ENCODE data around the gene KRTAP4-5.
"Not testable (repeated sequence)": the region's sequence is repeated elsewhere in the genome, so short reads cannot be mapped to it uniquely, and the experiment has no call there.

The KRTAP4-5 gene

GRCh38 chr17:41149652-41149985 is at the start of gene KRTAP4-5:
TSS of gene KRTAP4-5 (minus strand) at chr17:41149825. CDS start at chr17:41149767, 58 bp downstream.
- DNase-seq, result no peak

- no peak for DNase-seq
Measured at GRCh38 chr17:41196068-41196467, 46.4 kb upstream of the KRTAP4-5 start.

- DNase-seq, result no peak
Measured at GRCh38 chr17:41190328-41190727, 40.7 kb upstream of the KRTAP4-5 start.

- DNase-seq, result not testable (repeated sequence)
Measured at GRCh38 chr17:41189837-41190318, 40.3 kb upstream of the KRTAP4-5 start, which contains the start of gene KRTAP9-1. TSS of gene KRTAP9-1 (plus strand) at chr17:41189887. CDS start at chr17:41189887, 0 bp downstream.

- no peak for DNase-seq
Measured at GRCh38 chr17:41186872-41187271, 37.2 kb upstream of the KRTAP4-5 start.

- no peak for DNase-seq
Measured at GRCh38 chr17:41185001-41185400, 35.4 kb upstream of the KRTAP4-5 start.

GRCh38 chr17:41184480-41184961 is 34.9 kb upstream of the KRTAP4-5 start, which contains the start of gene KRTAP4-1:
TSS of gene KRTAP4-1 (minus strand) at chr17:41184911. CDS start at chr17:41184854, 57 bp downstream.
- no peak for DNase-seq

GRCh38 chr17:41178843-41179616 is 29.4 kb upstream of the KRTAP4-5 start:
- DNase-seq, result no peak

- no peak for DNase-seq
Measured at GRCh38 chr17:41178341-41178740, 28.7 kb upstream of the KRTAP4-5 start.

- DNase-seq, result no peak
Measured at GRCh38 chr17:41177727-41178271, 28.2 kb upstream of the KRTAP4-5 start, which contains the start of gene KRTAP4-2. TSS of gene KRTAP4-2 (minus strand) at chr17:41178221. CDS start at chr17:41178164, 57 bp downstream.

- no peak for DNase-seq
Measured at GRCh38 chr17:41176744-41177387, 27.2 kb upstream of the KRTAP4-5 start.

GRCh38 chr17:41171886-41172285 is 22.3 kb upstream of the KRTAP4-5 start:
- DNase-seq, result no peak

GRCh38 chr17:41168121-41168520 is 18.5 kb upstream of the KRTAP4-5 start, which contains the start of gene KRTAP4-3:
TSS of gene KRTAP4-3 (minus strand) at chr17:41168221. CDS start at chr17:41168172, 49 bp downstream.
- no peak for DNase-seq

- no peak for DNase-seq
Measured at GRCh38 chr17:41167561-41167960, 17.9 kb upstream of the KRTAP4-5 start.

- no peak for DNase-seq
Measured at GRCh38 chr17:41163828-41164227, 14.2 kb upstream of the KRTAP4-5 start.

- DNase-seq, result no peak
Measured at GRCh38 chr17:41160648-41161047, 11.0 kb upstream of the KRTAP4-5 start, which contains the start of gene KRTAP4-4. TSS of gene KRTAP4-4 (minus strand) at chr17:41160748. CDS start at chr17:41160691, 57 bp downstream.

- not testable (repeated sequence) for DNase-seq
Measured at GRCh38 chr17:41160190-41160589, 10.6 kb upstream of the KRTAP4-5 start.

- no peak for DNase-seq
Measured at GRCh38 chr17:41153856-41154255, 4.2 kb upstream of the KRTAP4-5 start.

- DNase-seq, result no peak
Measured at GRCh38 chr17:41151525-41151924, 1.9 kb upstream of the KRTAP4-5 start.

GRCh38 chr17:41150026-41150425 is 401 bp upstream of the KRTAP4-5 start:
- no peak for DNase-seq

GRCh38 chr17:41148971-41149651 is 514 bp downstream of the KRTAP4-5 start:
- DNase-seq, result not testable (repeated sequence)

- no peak for DNase-seq
Measured at GRCh38 chr17:41147531-41148204, 2.0 kb downstream of the KRTAP4-5 start.

Data from NCI-H2029 treated with DMSO at 0.1 percent for 48 hours (cell line).